HEK293 (cell line): Measurements from ENCODE around the gene FASN.

Source experiments
- CTCF ChIA-PET: fragments of 350-600 bp; formaldehyde crosslinking; extraction: SDS; loops from one replicate; lab custom pipeline; 2021; ENCODE audit warnings: antibody characterized with exemption; lab: Yijun Ruan, JAX
- POLR2A ChIA-PET: fragments of 300-600 bp; formaldehyde crosslinking; extraction: SDS; loops from one replicate; lab custom pipeline; 2020; ENCODE audit warnings: antibody characterized with exemption, inconsistent platforms; lab: Yijun Ruan, JAX
- H3K27ac ChIP-seq: fragments of 200-500 bp; sonication (Bioruptor generic); 2 replicates; pipeline ENCODE4 v1.5.1; 2014; ENCODE audit warnings: low read depth, low read length, control low read depth, inconsistent platforms; ENCODE audit errors: extremely low read depth
- H3K36me3 ChIP-seq, 2 experiments: fragments of 200-500 bp in 1 of 2; sonication (Bioruptor generic) in 1 of 2; 1 replicate in 1 of 2; 2 replicates in 1 of 2; pipeline ENCODE4 v1.5.1; 2014 to 2017; ENCODE audit warnings: inconsistent platforms in 2 of 2, low read length in 2 of 2; ENCODE audit not compliant: control insufficient read depth in 2 of 2, insufficient read depth in 1 of 2
- H3K4me1 ChIP-seq: fragments of 200-500 bp; sonication (Bioruptor generic); 2 replicates; pipeline ENCODE4 v1.5.1; 2014; ENCODE audit warnings: mild to moderate bottlenecking, low read length, inconsistent platforms; ENCODE audit not compliant: control insufficient read depth, insufficient read depth
- H3K4me3 ChIP-seq: 2 replicates; pipeline ENCODE4 v1.5.1; 2011; ENCODE audit warnings: low read depth, mild to moderate bottlenecking, control low read depth, low read length, moderate library complexity
- H3K9me3 ChIP-seq: fragments of 200-500 bp; sonication (Bioruptor generic); 2 replicates; pipeline ENCODE4 v1.5.1; 2014; ENCODE audit warnings: low read depth, low read length, inconsistent platforms; ENCODE audit not compliant: control insufficient read depth, insufficient read depth
- BCL11A ChIP-seq: fragments of 450-650 bp; formaldehyde crosslinking; IDR thresholded peaks from 2 replicates; pipeline ENCODE4 v1.5.1; 2016; ENCODE audit warnings: low read depth, missing biosample characterization, missing genetic modification characterization
- GLI2 ChIP-seq: fragments of 450-650 bp; formaldehyde crosslinking; IDR thresholded peaks from 2 replicates; pipeline ENCODE4; 2017; ENCODE audit warnings: missing biosample characterization, missing genetic modification characterization, low read depth, borderline replicate concordance
- HIC1 ChIP-seq: fragments of 450-650 bp; formaldehyde crosslinking; IDR thresholded peaks from 2 replicates; pipeline ENCODE4 v1.5.1; 2016; ENCODE audit warnings: missing biosample characterization, missing genetic modification characterization
- INSM2 ChIP-seq: fragments of 450-650 bp; formaldehyde crosslinking; IDR thresholded peaks from 2 replicates; pipeline ENCODE4 v1.5.1; 2016; ENCODE audit warnings: missing biosample characterization, missing genetic modification characterization
- KLF8 ChIP-seq: fragments of 450-650 bp; formaldehyde crosslinking; IDR thresholded peaks from 2 replicates; pipeline ENCODE4 v1.5.1; 2016; ENCODE audit warnings: missing biosample characterization, missing genetic modification characterization
- RBAK ChIP-seq: fragments of 450-650 bp; formaldehyde crosslinking; IDR thresholded peaks from 2 replicates; pipeline ENCODE4 v1.5.1; 2016; ENCODE audit warnings: missing biosample characterization, missing genetic modification characterization
- ZBTB17 ChIP-seq: fragments of 450-650 bp; formaldehyde crosslinking; IDR thresholded peaks from 2 replicates; pipeline ENCODE4 v1.5.1; 2016; ENCODE audit warnings: missing biosample characterization, missing genetic modification characterization
- ZBTB8A ChIP-seq: fragments of 450-650 bp; formaldehyde crosslinking; IDR thresholded peaks from 2 replicates; pipeline ENCODE4 v1.5.1; 2016; ENCODE audit warnings: missing biosample characterization, missing genetic modification characterization
- ZFP41 ChIP-seq: fragments of 450-650 bp; formaldehyde crosslinking; IDR thresholded peaks from 2 replicates; pipeline ENCODE4 v1.5.1; 2016; ENCODE audit warnings: missing biosample characterization, missing genetic modification characterization, borderline replicate concordance
- ZIC2 ChIP-seq: fragments of 450-650 bp; formaldehyde crosslinking; IDR thresholded peaks from 2 replicates; pipeline ENCODE4 v1.5.1; 2016; ENCODE audit warnings: missing biosample characterization, missing genetic modification characterization
- ZNF148 ChIP-seq: fragments of 450-650 bp; formaldehyde crosslinking; IDR thresholded peaks from 2 replicates; pipeline ENCODE4 v1.5.0; 2017; ENCODE audit warnings: missing biosample characterization, missing genetic modification characterization, borderline replicate concordance
- ZNF184 ChIP-seq: fragments of 450-650 bp; IDR thresholded peaks from 2 replicates; pipeline ENCODE4 v1.5.1; 2018; ENCODE audit warnings: missing biosample characterization, mild to moderate bottlenecking, missing genetic modification characterization
- ZNF23 ChIP-seq: fragments of 450-650 bp; formaldehyde crosslinking; IDR thresholded peaks from 2 replicates; pipeline ENCODE4 v1.5.1; 2016; ENCODE audit warnings: missing biosample characterization, missing genetic modification characterization, borderline replicate concordance
- ZNF239 ChIP-seq: fragments of 450-650 bp; formaldehyde crosslinking; IDR thresholded peaks from 2 replicates; pipeline ENCODE4 v1.5.1; 2016; ENCODE audit warnings: missing biosample characterization, missing genetic modification characterization
- ZNF341 ChIP-seq: fragments of 450-650 bp; formaldehyde crosslinking; IDR thresholded peaks from 2 replicates; pipeline ENCODE4; 2016; ENCODE audit warnings: low read depth, missing biosample characterization, missing genetic modification characterization
- ZNF391 ChIP-seq: fragments of 450-650 bp; formaldehyde crosslinking; IDR thresholded peaks from 2 replicates; pipeline ENCODE4 v1.5.1; 2016; ENCODE audit warnings: low read depth, missing biosample characterization, missing genetic modification characterization, borderline replicate concordance
- ZNF398 ChIP-seq: fragments of 450-650 bp; formaldehyde crosslinking; IDR thresholded peaks from 2 replicates; pipeline ENCODE4 v1.5.1; 2017; ENCODE audit warnings: missing biosample characterization, missing genetic modification characterization
- ZNF423 ChIP-seq: fragments of 450-650 bp; formaldehyde crosslinking; IDR thresholded peaks from 2 replicates; pipeline ENCODE4 v1.5.1; 2016; ENCODE audit warnings: missing biosample characterization, missing genetic modification characterization
- ZNF449 ChIP-seq: fragments of 450-650 bp; formaldehyde crosslinking; IDR thresholded peaks from 2 replicates; pipeline ENCODE4 v1.5.1; 2017; ENCODE audit warnings: missing biosample characterization, mild to moderate bottlenecking, missing genetic modification characterization, moderate library complexity

Gene FASN

GRCh38 chr17:82103553-82104451 lies 5.8 kb upstream of the FASN start:
- TF ChIP-seq ZNF184 (tag by site-specific recombination) (no peak), ZNF148 (tag by site-specific recombination) (no peak), KLF8 (tag by site-specific recombination) (peak; percentile 36; the same call in 1 of the 2 replicates), ZNF341 (tag by site-specific recombination) (0 out of 2 replicates have a peak, but pooled peaks have one; percentile 34), RBAK (tag by site-specific recombination) (no peak), ZBTB8A (tag by site-specific recombination) (peak; percentile 19; the same call in 1 of the 2 replicates), ZNF449 (0 out of 2 replicates have a peak, but pooled peaks have one; percentile 42), ZNF391 (tag by site-specific recombination) (no peak), ZNF239 (tag by site-specific recombination) (no peak), ZBTB17 (tag by site-specific recombination) (0 out of 2 replicates have a peak, but pooled peaks have one; percentile 17), BCL11A (tag by site-specific recombination) (no peak), ZFP41 (tag by site-specific recombination) (no peak)
- TF ChIP-seq, all 188 proteins: peak for 5
- no peak overlapping the region for H3K27ac ChIP-seq
- H3K4me3 ChIP-seq = no peak overlapping the region
- ChIA-PET POLR2A (interaction anchor here (0.6 to 2.8 kb wide), 6 partner anchors 17 to 290 kb away, joined by 3 to 14 read pairs (median 3); partner anchors contain the start of gene RAC3), CTCF (interaction anchor here (1.0 kb wide), 1 partner anchor 76 kb away, joined by 3 read pairs; no protein-coding TSS in a partner anchor)
- no peaks in the 10 kb centered on the region for H3K9me3 ChIP-seq
- peaks cover 0 to 3% of the 10 kb centered on the region in 2 experiments; a peak in 1 of 3 replicates for H3K36me3 ChIP-seq
- H3K4me1 ChIP-seq = peaks cover 13% of the 10 kb centered on the region

- POLR2A ChIA-PET = interaction anchor here (0.6 to 1.5 kb wide), 4 partner anchors 22 to 143 kb away, joined by 3 to 4 read pairs (median 4); partner anchors contain the start of gene RAC3
These were observed 4.0 kb upstream of the FASN start for GRCh38 chr17:82101767-82102679.

More at GRCh38 chr17:82101767-82102679, 4.0 kb upstream of the FASN start:
- CTCF ChIA-PET = interaction anchor here (0.6 kb wide), 1 partner anchor 56 kb away, joined by 3 read pairs; no protein-coding TSS in a partner anchor
- TF ChIP-seq ZNF423 (0 out of 2 replicates have a peak, but pooled peaks have one; percentile 55), GLI2 (tag by site-specific recombination) (no peak), HIC1 (tag by site-specific recombination) (0 out of 2 replicates have a peak, but pooled peaks have one; percentile 49), ZNF398 (tag by site-specific recombination) (peak; percentile 57), INSM2 (no peak), ZIC2 (tag by site-specific recombination) (peak; percentile 95), ZNF23 (no peak)
- Histone ChIP-seq H3K27ac (no peak overlapping the region), H3K36me3 (peaks cover 0 to under 1% of the 10 kb centered on the region in 2 experiments; a peak in 1 of 3 replicates), H3K4me3 (no peak overlapping the region), H3K4me1 (peaks cover 13% of the 10 kb centered on the region), H3K9me3 (no peaks in the 10 kb centered on the region)
